22Rv1 (cell line): ENCODE data around the gene PKHD1.

Experiments used
- H3K27ac ChIP-seq: fragments of 450-650 bp; 2 replicates; pipeline ENCODE4 v1.5.1; 2017
- CTCF ChIP-seq: fragments of 450-650 bp; IDR thresholded peaks from 2 replicates; pipeline ENCODE4 v1.5.1; 2017; ENCODE audit warnings: mild to moderate bottlenecking
- ZFX ChIP-seq: fragments of 450-650 bp; IDR thresholded peaks from 2 replicates; pipeline ENCODE4 v1.6.1; 2017; ENCODE audit warnings: antibody characterized with exemption, borderline replicate concordance

Gene PKHD1

GRCh38 chr6:51570168-51570921, 517.1 kb downstream of the PKHD1 start:
- TF ChIP-seq CTCF (no peak), ZFX (no peak)
- H3K27ac ChIP-seq: no peak overlapping the region

- no peak overlapping the region for H3K27ac ChIP-seq
- TF ChIP-seq ZFX (no peak), CTCF (no peak)
Measured at GRCh38 chr6:51569594-51569993, 517.8 kb downstream of the PKHD1 start.

DNA sequence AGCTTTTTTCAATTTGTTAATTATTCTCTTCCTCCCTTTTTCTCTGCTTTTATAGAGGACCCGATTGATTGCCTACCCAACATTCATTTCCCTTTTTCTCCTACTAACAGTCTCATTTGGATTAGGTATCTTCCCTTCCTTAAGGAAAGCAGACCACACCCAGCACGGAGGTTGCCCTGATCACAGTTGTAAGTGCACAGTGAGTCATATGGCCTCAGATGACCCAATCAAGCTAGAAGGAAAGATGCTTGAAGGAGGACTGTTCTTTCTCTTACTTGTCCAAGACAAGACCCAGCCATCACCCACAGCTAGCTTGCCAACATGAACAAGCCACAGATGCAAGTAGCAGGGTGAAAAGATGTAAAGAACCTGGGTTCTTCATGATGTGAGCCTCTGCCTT, 518.6 kb downstream of the PKHD1 start:
- no peak overlapping the region for H3K27ac ChIP-seq
- TF ChIP-seq ZFX: no peak
- no peak for TF ChIP-seq CTCF

GRCh38 chr6:51565472-51565871, 521.9 kb downstream of the PKHD1 start:
- H3K27ac ChIP-seq: no peak overlapping the region
- no peak for TF ChIP-seq ZFX
- no peak for TF ChIP-seq CTCF
